HG02840 (cell line): ENCODE data around the gene KLK5.
"Not testable (repeated sequence)": the region's sequence is repeated elsewhere in the genome, so short reads cannot be mapped to it uniquely, and the experiment has no call there.

Experiments used
- ATAC-seq: cut with Tn5 transposase; IDR thresholded peaks from one replicate; pipeline ENCODE4 v1.9.1; 2021; ENCODE audit warnings: mild to moderate bottlenecking, moderate library complexity, moderate number of reproducible peaks; ENCODE audit not compliant: unreplicated experiment, low FRiP score

The KLK5 gene

DNA sequence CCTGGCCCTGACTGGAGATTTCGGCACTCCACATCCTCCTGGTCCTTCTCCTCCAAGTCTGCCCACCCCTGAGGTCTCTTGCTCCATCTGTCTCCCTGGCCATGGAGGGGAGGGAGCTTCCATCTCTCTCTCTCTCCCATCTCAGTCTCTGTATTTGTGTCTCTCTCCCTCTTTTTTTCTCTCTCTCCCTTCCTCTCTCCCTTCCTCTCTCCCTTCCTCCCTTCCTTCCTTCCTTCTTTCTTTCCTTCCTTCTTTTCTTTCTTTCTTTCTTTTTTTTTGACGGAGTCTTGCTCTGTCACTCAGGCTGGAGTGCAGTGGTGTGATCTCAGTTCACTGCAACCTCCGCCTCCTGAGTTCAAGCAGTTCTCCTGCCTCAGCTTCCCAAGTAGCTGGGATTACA lies 17.0 kb upstream of the KLK5 start:
- not testable (repeated sequence) for ATAC-seq

DNA sequence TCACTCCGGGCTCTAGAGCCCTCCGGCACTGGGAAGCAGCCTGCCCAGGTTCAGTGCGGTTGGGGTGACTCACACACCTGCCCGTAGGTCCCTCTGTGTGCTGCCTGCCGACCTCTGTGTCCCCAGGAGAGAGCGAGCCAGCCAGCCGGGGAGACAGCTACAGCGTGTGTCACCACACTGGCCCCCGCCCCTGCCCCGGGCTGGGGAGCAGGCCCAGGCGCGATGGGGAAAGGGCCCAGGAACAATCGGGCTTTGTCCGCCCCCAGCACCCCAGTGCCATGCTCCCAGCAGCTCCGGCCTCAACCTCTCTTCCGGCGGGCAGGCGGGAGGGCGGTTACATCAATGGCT lies 16.5 kb upstream of the KLK5 start, which contains the start of gene KLK6:
Gene KLK6 (minus strand): TSS at position 179 of the 348 bp plus-strand sequence. CDS start 1,487 bp downstream, outside the sequence.
- no peak for ATAC-seq

DNA sequence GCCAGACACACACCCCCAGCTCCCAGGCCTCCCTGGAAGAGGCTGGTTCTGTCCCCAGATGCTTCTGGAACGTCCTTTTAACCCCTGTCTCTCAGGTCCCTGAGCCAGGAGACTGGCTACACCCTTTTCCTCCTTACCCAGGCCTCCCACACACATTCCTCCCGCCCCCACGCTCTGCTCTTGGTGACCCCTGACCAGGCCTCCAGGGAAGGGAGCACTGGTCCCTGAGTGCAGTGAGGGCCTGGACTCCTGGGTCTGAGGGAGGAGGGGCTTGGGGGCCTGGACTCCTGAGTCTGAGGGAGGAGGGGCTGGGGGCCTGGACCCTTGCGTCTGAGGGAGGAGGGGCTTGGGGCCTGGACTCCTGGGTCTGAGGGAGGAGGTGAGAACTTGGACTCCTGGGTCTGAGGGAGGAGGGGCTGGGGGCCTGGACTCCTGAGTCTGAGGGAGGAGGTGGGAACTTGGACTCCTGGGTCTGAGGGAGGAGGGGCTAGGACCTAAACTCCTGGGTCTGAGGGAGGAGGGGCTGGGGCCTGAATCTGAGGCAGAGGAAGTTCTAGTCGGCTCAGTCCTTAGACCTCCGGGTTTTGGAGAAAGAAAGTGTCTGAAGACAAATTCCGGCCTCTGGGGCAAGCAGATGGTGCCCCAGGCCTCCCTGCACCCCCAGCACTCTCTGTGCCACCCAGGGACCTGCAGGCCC lies 16.0 kb upstream of the KLK5 start:
- ATAC-seq, result no peak

DNA sequence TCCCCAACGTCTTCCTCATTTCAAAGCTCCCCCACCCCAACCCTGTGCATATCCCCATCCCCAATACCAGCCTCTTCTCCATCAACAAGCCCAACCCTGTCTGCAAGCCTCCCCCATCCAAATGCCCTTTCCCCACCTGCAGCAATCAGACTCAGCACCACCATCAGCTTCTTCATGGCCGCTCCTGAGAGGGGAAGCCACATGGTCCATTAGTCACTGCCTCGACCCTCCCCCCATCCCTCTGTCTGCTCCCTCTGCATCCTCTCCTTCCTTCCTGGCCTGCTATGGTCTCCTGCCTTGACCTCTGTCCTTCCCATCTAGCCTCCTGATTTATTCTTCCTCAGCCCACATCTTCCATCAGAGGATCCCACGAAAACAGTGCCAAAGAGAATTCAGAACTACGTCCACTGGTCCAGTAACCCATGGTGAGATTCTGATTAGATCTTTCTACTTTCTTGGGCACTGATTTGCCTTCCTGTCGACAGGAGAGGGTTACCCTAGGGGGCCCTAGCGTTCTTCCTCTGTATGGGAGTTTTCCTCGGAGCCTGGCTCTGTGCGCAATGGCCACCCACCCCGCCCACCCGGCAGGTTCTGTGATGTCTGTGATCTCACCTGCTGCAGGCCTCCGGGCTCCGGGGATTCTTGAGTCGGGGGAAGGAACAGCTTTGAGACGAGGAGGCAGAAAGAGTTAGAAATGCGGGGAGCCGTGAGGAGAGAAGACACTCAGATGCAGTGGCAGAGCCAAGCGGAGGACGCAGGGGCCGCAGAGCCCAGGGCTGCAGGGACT lies 15.3 kb upstream of the KLK5 start:
- no peak for ATAC-seq

DNA sequence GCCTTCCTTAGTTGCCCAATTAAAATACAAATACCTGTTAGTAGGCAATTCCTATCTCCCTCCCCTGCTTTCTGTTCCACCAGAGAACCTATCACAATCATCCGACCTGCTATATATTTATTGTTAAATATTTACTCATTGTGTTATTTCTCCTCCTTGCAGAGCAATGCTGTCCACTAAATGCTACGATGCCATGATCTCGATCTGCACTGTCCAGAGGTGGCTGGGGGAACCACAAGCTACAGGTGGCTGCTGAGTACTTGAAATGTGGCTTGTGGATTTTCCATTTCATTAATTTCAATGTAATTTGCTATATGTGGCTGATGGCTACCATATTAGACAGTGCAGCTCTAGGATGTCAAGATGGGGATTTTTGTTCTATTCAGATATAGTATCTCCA lies 11.4 kb upstream of the KLK5 start:
- no peak for ATAC-seq

DNA sequence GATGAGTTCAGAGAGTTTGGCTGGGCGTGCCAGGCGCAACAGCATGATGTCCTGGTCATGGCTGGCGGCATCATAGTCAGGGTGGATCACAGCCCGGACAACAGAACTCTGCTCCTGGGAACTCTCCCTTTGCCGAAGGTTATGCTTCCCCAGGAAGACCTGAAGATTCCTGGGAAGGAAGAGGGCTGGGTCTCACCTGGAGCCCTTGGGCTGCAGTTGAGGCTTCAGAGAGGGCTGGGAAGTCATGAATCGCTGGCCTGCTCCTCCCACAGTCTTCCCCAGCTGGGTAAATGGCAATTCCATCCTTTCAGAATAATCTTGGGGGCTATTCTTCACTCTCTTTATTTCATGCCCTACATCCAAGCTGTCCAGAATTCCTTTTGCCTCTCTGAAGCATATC lies 10.5 kb upstream of the KLK5 start:
- ATAC-seq, result no peak

DNA sequence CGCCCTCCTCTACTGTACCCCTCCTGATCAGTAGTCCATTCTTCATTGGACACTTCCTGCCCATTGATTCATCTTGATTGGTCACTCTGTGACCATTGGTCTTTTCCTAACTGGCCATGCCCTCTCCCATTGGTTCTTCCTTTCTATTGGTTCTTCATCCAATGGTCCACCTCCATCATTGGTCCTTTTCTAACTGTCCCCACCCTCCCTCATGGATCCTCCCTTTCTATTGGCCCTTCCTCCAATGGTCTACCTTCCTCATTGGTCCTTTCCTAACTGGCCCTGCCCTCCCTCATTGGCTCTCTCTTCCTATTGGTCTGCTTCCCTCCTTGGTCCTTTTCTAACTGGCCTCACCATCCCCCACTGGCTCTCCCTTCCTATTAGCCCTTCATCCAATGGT lies 9.4 kb upstream of the KLK5 start:
- ATAC-seq, result no peak

DNA sequence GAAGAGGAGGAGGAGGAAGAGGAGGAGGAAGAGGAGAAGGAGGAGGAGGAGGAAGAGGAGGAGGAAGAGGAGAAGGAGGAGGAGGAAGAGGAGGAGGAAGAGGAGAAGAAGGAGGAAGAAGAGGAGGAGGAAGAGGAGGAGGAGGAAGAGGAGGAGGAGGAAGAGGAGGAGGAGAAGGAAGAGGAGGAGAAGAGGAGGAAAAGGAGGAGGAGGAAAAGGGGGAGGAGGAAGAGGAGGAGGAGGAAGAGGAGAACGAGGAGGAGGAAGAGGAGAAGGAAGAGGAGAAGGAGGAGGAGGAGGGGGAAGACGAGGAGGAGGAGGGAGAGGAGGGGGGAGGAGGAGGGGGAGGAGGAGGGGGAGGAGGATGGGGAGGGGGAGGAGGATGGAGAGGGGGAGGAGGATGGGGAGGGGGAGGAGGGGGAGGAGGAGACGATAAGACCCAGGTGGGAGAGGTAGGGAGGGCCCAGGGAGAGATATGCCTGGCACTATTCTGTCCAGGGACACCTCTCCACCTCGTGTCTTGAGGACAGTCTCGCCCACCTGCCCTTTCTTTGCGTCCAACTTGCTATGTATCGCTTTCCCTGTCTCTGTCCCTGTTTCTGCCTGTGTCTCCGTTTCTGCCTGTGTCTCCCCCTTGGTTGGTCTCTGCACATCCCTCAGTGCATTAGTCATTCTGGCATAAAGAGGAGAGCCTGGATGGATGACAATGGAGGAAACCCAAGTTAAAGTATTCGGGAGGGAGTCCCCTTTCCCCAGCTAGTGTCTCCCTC lies 7.1 kb upstream of the KLK5 start:
- no peak for ATAC-seq

DNA sequence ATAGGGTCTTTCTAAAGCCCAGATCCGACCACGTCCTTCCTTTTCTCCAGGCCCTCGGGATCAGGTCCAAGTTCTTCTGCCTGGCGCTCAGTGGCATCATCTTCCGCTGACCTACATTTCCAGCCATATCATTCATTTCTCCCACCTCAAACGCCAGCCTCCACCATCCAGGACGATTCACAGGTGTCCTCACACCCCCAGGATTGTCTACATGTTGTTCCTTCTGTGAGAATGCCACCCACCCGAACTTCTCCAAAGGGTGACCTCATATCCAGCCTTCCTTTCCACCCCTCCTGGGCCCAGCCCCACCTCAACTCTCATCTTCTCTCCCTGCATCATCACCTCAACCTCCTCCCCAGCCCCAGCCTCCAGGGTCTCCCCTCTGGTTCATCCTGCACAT lies 4.7 kb upstream of the KLK5 start:
- ATAC-seq, result no peak

DNA sequence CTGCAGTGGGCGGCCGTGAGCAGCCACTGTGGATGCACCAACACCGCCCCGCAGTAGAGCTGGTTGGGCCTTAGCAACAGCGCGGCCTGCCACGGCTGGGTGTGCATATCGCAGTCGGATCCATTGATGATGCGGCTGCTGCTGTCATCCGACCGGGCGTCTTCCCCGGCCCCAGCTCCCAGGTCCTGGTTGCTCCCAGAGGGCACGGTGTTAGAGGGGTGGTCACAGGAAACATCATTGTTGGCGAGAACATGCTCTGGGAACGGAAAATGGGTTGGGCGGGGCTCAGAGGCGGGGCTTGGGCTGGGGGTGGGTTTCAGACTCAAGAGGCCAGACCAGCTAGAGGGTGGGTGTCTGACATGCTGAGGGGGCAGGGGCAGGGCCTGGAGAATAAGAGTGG lies 3.0 kb downstream of the KLK5 start:
- ATAC-seq, result no peak

DNA sequence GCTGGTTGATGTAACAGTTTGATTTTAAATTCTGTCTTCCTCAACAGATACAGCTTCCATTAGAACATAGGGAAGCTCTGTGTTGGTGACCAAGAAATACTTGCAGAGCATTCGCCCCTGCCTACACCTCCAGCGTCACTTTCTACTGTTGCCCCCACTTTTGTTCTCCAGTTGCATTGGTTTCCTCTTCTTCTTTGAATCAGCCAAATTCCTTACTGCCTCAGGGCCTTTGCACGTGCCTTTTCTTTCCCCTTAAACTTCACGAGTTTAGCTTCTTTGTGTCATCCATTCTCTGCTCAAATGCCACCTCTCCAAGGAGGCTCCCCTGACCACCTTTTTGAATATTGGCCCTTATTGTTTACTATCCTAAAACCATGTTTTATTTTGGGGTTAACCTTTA lies 5.7 kb downstream of the KLK5 start:
- no peak for ATAC-seq

DNA sequence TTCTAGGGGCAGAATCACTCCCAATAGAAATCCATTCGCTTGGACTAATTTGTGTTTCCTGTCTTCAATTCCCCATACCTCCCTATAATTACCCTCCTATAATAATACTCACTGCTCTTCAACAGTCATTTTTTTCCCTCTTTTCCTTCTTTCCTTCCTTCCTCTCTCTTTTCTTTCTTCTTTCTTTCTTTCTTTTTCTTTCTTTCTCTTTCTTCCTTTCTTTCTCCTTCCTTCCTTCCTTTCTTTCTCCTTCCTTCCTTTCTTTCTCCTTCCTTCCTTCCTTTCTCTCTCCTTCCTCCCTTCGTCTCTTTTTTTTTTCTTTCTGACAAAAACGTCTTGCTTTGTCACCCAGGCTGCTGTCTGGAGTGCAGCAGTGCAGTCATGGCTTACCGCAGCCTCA lies 8.0 kb downstream of the KLK5 start:
- no peak for ATAC-seq

DNA sequence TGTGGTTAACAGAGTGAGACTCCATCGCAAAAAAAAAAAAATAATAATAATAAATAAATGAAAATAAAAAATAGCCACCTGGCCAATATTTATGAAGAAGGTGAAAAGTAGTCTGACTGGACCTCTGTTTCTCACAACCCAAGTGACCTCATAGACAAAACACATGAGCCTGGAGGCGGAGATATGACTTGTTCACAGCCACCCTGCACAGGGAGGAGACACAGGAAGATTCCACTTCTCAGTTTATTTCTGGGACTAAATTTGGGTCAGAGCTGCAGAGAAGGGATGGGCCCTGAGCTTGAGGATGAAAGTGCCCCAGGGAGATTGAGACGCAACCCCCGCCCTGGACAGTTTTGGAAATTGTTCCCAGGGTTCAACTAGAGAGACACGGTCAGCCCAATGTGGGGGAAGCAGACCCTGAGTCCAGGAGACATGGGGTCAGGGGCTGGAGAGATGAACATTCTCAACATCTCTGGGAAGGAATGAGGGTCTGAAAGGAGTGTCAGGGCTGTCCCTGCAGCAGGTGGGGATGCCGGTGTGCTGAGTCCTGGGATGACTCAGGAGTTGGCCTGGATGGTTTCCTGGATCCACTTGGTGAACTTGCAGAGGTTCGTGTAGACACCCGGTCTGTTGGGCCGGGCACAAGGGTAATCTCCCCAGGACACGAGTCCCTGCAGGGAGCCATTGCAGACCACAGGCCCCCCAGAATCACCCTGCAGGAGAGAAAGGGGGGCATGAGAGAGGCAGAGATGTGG lies 9.6 kb downstream of the KLK5 start:
- ATAC-seq, result no peak

DNA sequence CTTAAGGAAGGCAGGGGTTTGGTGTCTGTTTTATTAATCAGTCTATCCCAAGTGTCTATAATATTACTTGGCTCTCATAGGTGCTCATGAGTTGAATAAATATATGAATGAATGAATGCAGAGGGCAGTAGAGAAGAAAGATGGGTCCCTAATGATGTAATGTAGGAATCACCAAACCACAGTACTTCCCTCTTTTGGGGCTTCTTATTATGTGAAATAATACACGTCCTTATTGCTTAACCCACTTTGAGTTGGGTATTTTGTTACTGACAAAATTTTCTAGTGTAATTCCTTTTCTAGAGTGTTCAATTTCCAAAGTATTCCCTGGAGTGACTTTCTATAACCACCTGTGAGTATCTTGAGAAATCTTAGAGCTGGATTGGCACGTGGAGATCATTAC lies 13.2 kb downstream of the KLK5 start:
- no peak for ATAC-seq

DNA sequence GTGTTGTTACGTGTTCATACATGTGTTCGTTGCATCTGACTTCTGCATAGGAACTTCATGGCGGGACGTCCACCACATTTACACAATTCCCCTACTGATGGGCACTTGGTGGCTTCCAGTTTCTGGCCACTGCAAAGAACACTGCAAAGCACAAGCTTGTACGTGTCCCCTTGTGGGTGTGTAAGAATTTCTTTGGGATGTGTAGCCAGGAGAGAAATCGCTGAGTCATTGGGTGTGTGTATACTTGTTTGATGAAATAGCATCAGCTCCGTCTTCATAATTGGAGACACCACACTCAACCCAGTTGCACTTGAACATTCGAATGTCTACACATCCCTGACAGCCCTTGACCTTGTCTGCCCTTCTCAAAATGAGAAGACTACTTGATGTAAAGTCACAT lies 19.2 kb downstream of the KLK5 start:
- ATAC-seq, result no peak

DNA sequence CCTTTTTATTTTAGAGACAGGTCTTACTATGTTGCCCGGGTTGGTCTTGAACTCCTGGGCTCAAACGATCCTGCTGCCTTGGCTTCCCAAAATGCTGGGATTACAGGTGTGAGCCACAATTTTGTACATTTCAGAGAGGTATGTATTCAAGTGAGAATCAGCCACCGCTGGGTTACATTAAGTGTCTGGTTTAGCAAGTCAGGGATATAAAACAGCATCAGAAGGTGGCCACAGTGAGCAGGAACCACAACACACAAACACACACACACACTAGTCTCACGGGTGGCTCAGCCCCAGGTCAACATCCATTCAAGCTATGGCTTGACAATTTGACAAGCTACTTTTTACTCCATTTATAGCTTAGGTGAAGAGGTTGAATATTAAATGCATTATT lies 20.2 kb downstream of the KLK5 start:
- no peak for ATAC-seq

DNA sequence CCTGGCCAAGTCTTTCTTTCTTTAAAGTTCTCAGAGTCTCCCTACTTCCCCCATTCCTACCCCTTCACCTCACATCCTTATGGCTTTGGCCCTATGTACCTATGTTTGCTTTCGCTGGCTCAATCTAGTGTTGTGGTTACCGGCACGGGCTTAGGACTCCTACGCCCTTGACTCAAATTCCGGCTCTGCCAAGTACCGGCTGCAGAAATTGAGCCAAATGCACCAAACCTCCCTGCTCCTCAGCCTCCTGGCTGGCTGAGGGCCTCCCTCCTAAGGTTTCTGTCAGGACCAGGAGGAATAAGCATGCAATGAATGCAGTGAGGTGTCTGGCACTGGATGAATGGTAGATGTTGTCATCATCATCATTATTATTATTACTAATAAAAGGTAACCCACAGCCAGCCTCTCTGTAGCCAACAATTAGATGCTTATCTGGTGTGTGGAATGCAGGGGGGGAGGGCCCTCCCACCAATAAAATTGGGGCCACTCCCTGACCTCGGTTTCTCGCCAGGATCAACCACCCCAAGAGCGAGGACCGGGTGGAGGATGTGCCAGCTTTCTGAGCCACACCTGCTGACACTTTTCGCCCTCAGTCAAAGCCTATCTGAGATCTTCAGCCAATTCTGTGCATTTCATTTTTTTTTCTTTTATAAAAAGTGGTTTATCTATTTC lies 20.7 kb downstream of the KLK5 start:
- no peak for ATAC-seq

DNA sequence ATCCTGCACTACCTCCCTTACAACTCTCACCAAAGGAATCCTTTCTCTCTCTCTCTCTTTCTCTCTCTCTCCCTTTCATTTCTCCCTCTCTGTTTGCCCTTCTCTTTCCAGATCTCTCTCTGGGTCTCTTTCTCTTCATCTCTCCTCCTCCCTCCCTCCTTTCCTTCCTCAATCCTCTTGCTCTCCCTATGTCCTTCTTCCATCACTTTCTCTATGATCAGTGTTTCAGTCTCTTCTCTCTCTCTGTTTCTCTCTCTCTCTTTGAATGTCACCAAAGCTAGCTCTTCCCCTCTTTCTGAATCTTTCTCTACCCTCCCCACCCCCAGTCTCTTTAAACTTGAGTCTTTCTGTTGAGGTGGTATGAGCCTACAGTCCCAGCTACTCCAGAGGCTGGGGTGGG lies 21.8 kb downstream of the KLK5 start:
- ATAC-seq, result no peak

DNA sequence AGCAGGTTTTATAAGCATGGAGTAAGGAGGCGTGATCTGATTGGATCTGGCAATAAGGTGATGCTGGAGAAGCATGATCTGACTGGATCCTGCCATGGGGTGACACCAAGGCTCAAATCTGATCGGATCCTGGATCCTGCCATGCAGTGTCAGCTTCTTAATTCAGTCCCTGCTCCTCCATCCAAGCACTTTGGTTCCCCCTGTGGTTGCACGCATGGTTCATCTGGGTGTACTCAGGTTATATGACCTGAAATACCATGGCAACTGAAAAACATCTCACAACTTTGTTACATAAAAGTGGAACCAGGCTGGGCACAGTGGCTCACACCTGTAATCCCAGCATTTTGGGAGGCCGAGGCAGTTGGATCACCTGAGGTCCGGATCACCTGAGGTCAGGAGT lies 24.0 kb downstream of the KLK5 start:
- no peak for ATAC-seq

DNA sequence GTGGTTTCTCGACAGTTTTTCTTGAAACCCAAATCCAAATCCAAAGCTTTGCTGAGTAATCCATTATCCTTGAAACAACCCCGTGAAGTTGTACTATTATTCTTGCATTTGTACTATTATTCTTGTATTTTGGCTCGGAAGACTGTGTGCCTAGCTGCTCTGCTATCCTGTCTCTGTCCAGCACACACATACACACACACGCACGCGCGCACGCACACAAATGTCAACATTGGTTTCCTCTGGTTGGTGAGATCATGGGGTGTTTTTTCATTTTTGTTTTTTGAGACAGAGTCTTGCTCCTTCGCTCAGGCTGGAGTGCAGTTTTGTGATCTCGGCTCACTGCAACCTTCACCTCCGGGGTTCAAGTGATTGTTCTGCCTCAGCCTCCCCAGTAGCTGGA lies 26.7 kb downstream of the KLK5 start:
- no peak for ATAC-seq
